Stimulated activated CD4-positive, alpha-beta T cell treated with anti-CD3 and anti-CD28 coated beads, TNF-alpha, amount 100 ng/mL, for 48 hours (primary cell): ENCODE data around the gene HGFAC.
"Not testable (repeated sequence)": the region's sequence is repeated elsewhere in the genome, so short reads cannot be mapped to it uniquely, and the experiment has no call there.

Experiments used
- DNase-seq, 3 donors: peaks; one replicate each; pipeline ENCODE4 v3.0.0-alpha.2; 2020; ENCODE audit warnings: low read depth in 3 of 3

HGFAC gene

GRCh38 chr4:3411190-3411589 is 30.6 kb upstream of the HGFAC start:
- not testable (repeated sequence) for DNase-seq

- no peak for DNase-seq
Observed at GRCh38 chr4:3411676-3412075, 30.1 kb upstream of the HGFAC start.

- DNase-seq = no peak
Observed at GRCh38 chr4:3412257-3413020, 29.3 kb upstream of the HGFAC start.

- no peak for DNase-seq
Observed at GRCh38 chr4:3413217-3413671, 28.5 kb upstream of the HGFAC start.

- DNase-seq = no peak
Observed at GRCh38 chr4:3413675-3414420, 27.9 kb upstream of the HGFAC start.

- DNase-seq = no peak
Observed at GRCh38 chr4:3414421-3415279, 27.1 kb upstream of the HGFAC start.

- DNase-seq = no peak
Observed at GRCh38 chr4:3415471-3416141, 26.2 kb upstream of the HGFAC start.

GRCh38 chr4:3416270-3416669 is 25.5 kb upstream of the HGFAC start:
- no peak for DNase-seq

GRCh38 chr4:3416821-3417221 is 24.9 kb upstream of the HGFAC start:
- no peak for DNase-seq

- DNase-seq = no peak
Observed at GRCh38 chr4:3417448-3417847, 24.3 kb upstream of the HGFAC start.

- DNase-seq = no peak
Observed at GRCh38 chr4:3418029-3418762, 23.6 kb upstream of the HGFAC start.

GRCh38 chr4:3419836-3420605 is 21.7 kb upstream of the HGFAC start:
- no peak for DNase-seq

- no peak for DNase-seq
Observed at GRCh38 chr4:3420606-3420955, 21.2 kb upstream of the HGFAC start.

- DNase-seq = no peak
Observed at GRCh38 chr4:3420956-3421355, 20.8 kb upstream of the HGFAC start.

- no peak for DNase-seq
Observed at GRCh38 chr4:3421470-3421869, 20.3 kb upstream of the HGFAC start.

GRCh38 chr4:3422241-3422801 is 19.4 kb upstream of the HGFAC start:
- no peak for DNase-seq

- DNase-seq = no peak
Observed at GRCh38 chr4:3422808-3423297, 18.9 kb upstream of the HGFAC start.

- DNase-seq = no peak
Observed at GRCh38 chr4:3423406-3423805, 18.4 kb upstream of the HGFAC start.

GRCh38 chr4:3423952-3424351 is 17.8 kb upstream of the HGFAC start:
- no peak for DNase-seq
